ENCODE measurements around the gene IGF2.

IGF2 gene

GRCh38 chr11:2095542-2095941 lies 43.6 kb downstream of the IGF2 start:
- H3K27ac ChIP-seq = no peak overlapping the region
- TF ChIP-seq CTCF (IDR thresholded peaks at IDR 0.05) = no peak
- no peak for TF ChIP-seq ZFX (IDR thresholded peaks at IDR 0.05; ENCODE audit: borderline replicate concordance)

GRCh38 chr11:2095198-2095520 lies 44.0 kb downstream of the IGF2 start:
- H3K27ac ChIP-seq = no peak overlapping the region
- TF ChIP-seq ZFX (IDR thresholded peaks at IDR 0.05; ENCODE audit: borderline replicate concordance) = no peak
- no peak for TF ChIP-seq CTCF (IDR thresholded peaks at IDR 0.05)

- H3K27ac ChIP-seq = no peak overlapping the region
- TF ChIP-seq CTCF (IDR thresholded peaks at IDR 0.05) (no peak), ZFX (IDR thresholded peaks at IDR 0.05; ENCODE audit: borderline replicate concordance) (no peak)
Measured at GRCh38 chr11:2094354-2095197, 44.6 kb downstream of the IGF2 start.

GRCh38 chr11:2093575-2094353 lies 45.4 kb downstream of the IGF2 start:
- TF ChIP-seq ZFX (IDR thresholded peaks at IDR 0.05; ENCODE audit: borderline replicate concordance) (no peak), CTCF (IDR thresholded peaks at IDR 0.05) (no peak)
- no peak overlapping the region for H3K27ac ChIP-seq

GRCh38 chr11:2092956-2093412 lies 46.2 kb downstream of the IGF2 start:
- H3K27ac ChIP-seq = no peak overlapping the region
- TF ChIP-seq CTCF (IDR thresholded peaks at IDR 0.05) (no peak), ZFX (IDR thresholded peaks at IDR 0.05; ENCODE audit: borderline replicate concordance) (no peak)

- H3K27ac ChIP-seq = no peak overlapping the region
- TF ChIP-seq CTCF (IDR thresholded peaks at IDR 0.05) = no peak
- TF ChIP-seq ZFX (IDR thresholded peaks at IDR 0.05; ENCODE audit: borderline replicate concordance) = no peak
Measured at GRCh38 chr11:2092464-2092910, 46.7 kb downstream of the IGF2 start.

Measured in 22Rv1 (cell line).